ENCODE measurements around the gene STON1.

GRCh38 chr2:48560546-48561209, 30.7 kb downstream of the STON1 start:
- no peak for TF ChIP-seq MAX (IDR thresholded peaks at IDR 0.05)
- TF ChIP-seq SMC3 (IDR thresholded peaks at IDR 0.05) = no peak
- no peak for TF ChIP-seq JUN (IDR thresholded peaks at IDR 0.05)
- TF ChIP-seq FOXS1 (CRISPR knock-in tag; IDR thresholded peaks at IDR 0.05) = no peak
- no peak for TF ChIP-seq POLR2A (IDR thresholded peaks at IDR 0.05; ENCODE audit: low read length)
- no peak for TF ChIP-seq KDM1A (IDR thresholded peaks at IDR 0.05; ENCODE audit: low read depth)
- no peak for TF ChIP-seq CTCF (IDR thresholded peaks at IDR 0.05)
- TF ChIP-seq FOSL2 (IDR thresholded peaks at IDR 0.05) = no peak
- no peak for TF ChIP-seq FOSL2 (CRISPR knock-in tag; IDR thresholded peaks at IDR 0.05)
- no peak for TF ChIP-seq RAD21 (conservative IDR thresholded peaks at IDR 0.05 in 1 of 2, IDR thresholded peaks at IDR 0.05 in 1 of 2)
- no peak for TF ChIP-seq CEBPB (IDR thresholded peaks at IDR 0.05)
- TF ChIP-seq RCOR1 (IDR thresholded peaks at IDR 0.05; ENCODE audit: low read depth, low read length) = no peak
- no peak for TF ChIP-seq CBX2 (IDR thresholded peaks at IDR 0.05; ENCODE audit: borderline replicate concordance, low read depth)
- no peak for TF ChIP-seq MYC (IDR thresholded peaks at IDR 0.05; ENCODE audit: borderline replicate concordance, low read length)
